ENCODE data around the gene C2orf81. TPM values are rescaled to one million over a fixed set of nuclear protein-coding genes. Genes with fewer than 3 reads are reported as not detected.

C2orf81 gene
- total and polyA plus RNA-seq, 8 donors = 1.7 to 3.5 (median 2.2) TPM; not detected in 3

DNA sequence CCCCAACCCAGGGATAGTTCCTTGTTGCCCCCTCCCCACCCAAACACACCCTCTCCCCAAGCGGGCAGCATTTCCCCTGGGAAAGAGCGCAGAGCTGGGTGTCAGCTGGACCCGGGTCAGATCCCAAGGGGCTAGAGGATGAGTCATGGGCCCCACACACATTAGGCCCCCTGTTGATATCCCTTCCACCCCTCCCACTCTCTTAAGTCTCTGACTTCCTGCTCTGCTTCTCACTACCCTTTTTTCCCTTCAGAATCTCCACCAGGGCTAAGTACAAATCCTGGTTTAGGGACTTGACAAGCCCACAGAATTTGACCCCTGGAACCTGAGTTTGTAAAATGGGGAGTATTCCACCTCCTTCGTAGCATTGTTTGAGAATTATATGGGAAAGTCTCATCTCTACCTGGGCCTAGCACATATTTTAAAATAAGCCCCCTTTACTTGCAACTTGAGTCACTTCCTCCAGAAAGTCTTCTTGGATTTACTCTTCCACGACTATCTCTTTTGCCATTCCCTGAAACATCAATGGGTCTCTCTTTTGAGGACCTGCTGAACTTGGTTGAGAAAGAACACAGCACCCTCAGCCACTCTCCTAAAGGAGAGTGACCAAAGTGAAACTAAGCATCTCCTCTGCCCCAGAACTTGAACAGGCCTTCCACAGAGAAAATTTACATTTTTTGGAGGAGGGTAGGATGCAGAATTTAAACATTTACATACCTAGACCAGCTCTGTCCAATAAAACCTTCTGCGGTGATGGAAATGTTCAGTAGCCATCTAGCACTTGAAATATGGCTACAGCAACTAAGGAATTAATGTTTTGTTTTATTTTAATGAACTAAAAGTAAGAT lies 15.7 kb upstream of the C2orf81 start:
- no peak for DNase-seq
- WGBS, 5 donors = 66 to 78% (median 74%) methylated on average over 6 of the region's 6 CpGs
- H3K36me3 ChIP-seq = peaks cover 0 to 7% (median 6%) of the 10 kb centered on the region in 4 donors
- no peak overlapping the region for H3K4me3 ChIP-seq
- H3K27me3 ChIP-seq = peaks cover 0 to 24% (median 7%) of the 10 kb centered on the region in 3 donors
- intact Hi-C loops (cut with DNase I; ENCODE audit: low total_unique reads) = no loop called here
- H3K4me1 ChIP-seq = peaks cover 22 to 57% (median 42%) of the 10 kb centered on the region in 4 donors
- H3K9me3 ChIP-seq = no peaks in the 10 kb centered on the region
- TF ChIP-seq EP300 (IDR thresholded peaks at IDR 0.05) = no peak
- TF ChIP-seq, protein P1, sequence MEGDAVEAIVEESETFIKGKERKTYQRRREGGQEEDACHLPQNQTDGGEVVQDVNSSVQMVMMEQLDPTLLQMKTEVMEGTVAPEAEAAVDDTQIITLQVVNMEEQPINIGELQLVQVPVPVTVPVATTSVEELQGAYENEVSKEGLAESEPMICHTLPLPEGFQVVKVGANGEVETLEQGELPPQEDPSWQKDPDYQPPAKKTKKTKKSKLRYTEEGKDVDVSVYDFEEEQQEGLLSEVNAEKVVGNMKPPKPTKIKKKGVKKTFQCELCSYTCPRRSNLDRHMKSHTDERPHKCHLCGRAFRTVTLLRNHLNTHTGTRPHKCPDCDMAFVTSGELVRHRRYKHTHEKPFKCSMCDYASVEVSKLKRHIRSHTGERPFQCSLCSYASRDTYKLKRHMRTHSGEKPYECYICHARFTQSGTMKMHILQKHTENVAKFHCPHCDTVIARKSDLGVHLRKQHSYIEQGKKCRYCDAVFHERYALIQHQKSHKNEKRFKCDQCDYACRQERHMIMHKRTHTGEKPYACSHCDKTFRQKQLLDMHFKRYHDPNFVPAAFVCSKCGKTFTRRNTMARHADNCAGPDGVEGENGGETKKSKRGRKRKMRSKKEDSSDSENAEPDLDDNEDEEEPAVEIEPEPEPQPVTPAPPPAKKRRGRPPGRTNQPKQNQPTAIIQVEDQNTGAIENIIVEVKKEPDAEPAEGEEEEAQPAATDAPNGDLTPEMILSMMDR (IDR thresholded peaks at IDR 0.05) = no peak
- TF ChIP-seq POLR2A (IDR thresholded peaks at IDR 0.05) = no peak
- no peak for TF ChIP-seq POLR2AphosphoS5 (IDR thresholded peaks at IDR 0.05)
- H3K27ac ChIP-seq = peak overlapping the region in 1 of 5 donors; percentile 13

DNA sequence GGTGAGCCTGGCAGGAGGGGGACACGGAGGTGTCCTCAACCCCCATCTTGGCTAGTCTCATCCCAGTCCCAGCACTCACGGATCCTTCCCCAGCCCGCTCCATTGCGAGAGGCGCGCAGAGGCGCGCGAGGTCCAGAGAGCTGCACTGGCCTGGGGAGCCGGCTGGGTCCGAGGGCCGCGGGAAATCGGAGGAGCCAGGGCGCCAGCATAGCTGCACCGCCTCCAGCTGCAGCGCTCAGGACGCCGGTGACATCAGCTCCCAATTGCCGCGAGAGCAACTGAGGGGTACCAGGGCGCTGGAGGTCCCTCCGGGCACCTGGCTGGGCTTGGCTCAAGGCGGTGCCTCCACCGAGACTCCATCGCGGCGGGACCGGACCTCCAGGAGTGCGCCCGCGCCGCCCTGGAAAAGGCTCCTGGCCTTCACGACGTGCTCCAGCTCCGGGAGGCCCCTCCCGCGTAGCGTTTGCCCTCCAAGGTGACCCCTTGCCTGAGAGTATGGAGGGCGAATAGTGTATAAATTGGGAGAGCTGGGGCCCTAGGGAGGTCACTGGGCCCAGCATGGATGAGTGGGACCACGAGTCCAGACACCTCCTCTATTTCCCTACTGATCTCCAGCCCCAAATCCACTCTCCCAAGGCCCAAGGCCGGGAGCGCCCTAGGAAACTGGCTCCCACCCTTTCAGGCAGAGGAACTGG lies 14.8 kb upstream of the C2orf81 start:
- WGBS, 5 donors = 74 to 88% (median 81%) methylated on average over 17 to 43 of the region's 43 CpGs
- Histone ChIP-seq H3K27ac (peak overlapping the region in 1 of 5 donors; percentile 13), H3K4me1 (peaks cover 20 to 49% (median 33%) of the 10 kb centered on the region in 4 donors), H3K9me3 (no peaks in the 10 kb centered on the region), H3K36me3 (peaks cover 0 to 15% (median 15%) of the 10 kb centered on the region in 4 donors), H3K4me3 (no peak overlapping the region), H3K27me3 (peaks cover 0 to 16% (median 5%) of the 10 kb centered on the region in 3 donors)
- no peak for TF ChIP-seq POLR2AphosphoS5 (IDR thresholded peaks at IDR 0.05)
- TF ChIP-seq, protein P1 (IDR thresholded peaks at IDR 0.05) = no peak
- TF ChIP-seq EP300 (IDR thresholded peaks at IDR 0.05) = no peak
- no peak for TF ChIP-seq POLR2A (IDR thresholded peaks at IDR 0.05)
- intact Hi-C loops (cut with DNase I; ENCODE audit: low total_unique reads) = no loop called here
- DNase-seq = no peak

DNA sequence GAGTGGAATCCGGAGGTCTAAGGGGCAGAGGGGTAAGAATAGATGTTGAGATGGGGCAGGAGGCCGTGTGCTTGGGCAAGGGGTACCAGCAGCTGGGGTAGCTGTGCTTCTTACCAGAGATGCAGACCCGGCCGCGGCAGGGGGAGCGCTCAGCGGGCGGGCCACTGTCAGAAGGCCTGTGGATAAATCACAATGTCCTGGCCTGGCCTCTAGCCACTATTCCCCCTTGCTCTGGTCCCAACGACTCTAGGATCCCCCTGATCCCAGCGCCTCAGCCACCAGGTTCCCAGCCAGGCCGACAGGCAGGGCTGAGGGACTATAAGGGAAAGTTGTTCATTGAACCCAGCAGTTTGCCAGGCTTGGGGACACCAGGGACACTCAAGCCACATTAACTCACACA lies 9.1 kb upstream of the C2orf81 start:
- Histone ChIP-seq H3K27ac (no peak overlapping the region), H3K9me3 (no peaks in the 10 kb centered on the region), H3K36me3 (peaks cover 31 to 73% (median 71%) of the 10 kb centered on the region in 4 donors), H3K4me1 (no peaks in the 10 kb centered on the region), H3K4me3 (no peak overlapping the region), H3K27me3 (no peaks in the 10 kb centered on the region)
- TF ChIP-seq POLR2AphosphoS5 (IDR thresholded peaks at IDR 0.05) (no peak), POLR2A (IDR thresholded peaks at IDR 0.05) (no peak), EP300 (IDR thresholded peaks at IDR 0.05) (no peak)
- TF ChIP-seq, protein P1 (IDR thresholded peaks at IDR 0.05) = no peak
- 80 to 90% (median 83%) methylated on average over 11 of the region's 11 CpGs for WGBS, 5 donors
- intact Hi-C loops (cut with DNase I; ENCODE audit: low total_unique reads) = no loop called here
- no peak for DNase-seq
